Measurements from ENCODE around the gene PSMD3.

The PSMD3 gene

DNA sequence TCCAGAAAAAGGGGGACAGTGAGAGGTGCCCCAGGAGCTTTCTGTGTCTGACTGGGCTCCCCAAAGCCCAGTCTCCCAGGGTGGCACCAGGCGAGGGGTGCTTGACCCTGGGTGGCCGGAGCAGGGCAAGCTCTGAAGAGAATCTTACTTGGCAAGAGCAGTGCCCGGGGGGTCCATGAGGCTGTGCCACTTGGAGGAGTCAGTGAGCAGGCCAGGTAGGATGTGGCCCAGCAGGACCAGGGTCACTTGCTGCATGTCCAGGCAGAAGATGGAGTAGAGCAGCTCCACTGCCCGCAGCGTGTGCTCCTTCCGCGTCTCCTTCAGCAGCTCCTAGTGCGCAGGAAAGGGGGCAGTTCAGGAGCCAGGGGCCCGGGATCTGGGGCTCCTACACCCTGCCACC, 41.9 kb downstream of the PSMD3 start:
- peak; percentile 2 for DNase-seq (ENCODE audit: low spot score)

DNA sequence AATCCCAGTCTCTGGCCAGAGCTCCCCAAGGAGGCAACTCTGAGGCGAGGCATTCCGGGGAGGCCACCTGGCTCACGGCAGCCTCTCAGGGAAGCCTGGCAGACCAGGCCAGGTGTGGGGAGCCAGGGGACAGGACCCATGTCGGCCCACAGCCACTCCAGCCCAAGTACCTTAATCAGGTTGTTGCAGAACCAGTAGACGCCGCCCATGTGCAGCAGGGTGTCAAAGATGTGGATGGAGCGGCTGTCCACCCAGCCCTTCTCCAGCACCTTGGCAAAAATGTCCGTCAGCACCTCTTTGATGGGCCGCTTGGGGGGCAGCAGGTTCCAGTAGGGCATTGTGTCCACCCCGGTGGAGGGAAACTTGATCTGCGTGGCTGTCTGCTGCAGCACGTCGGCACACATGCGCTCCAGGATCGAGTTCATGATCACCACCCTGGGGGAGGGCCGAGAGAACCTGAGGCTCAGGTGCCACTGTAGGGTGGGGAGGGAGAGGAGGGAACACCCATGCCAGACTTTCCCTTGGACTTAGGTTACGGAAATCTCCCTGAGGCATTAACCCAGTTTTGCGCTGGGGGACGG, 42.4 kb downstream of the PSMD3 start:
- peak; percentile 6 for DNase-seq (ENCODE audit: low spot score)

- no peak for DNase-seq (ENCODE audit: low spot score)
Observed at GRCh38 chr17:40023590-40024292, 43.1 kb downstream of the PSMD3 start.

GRCh38 chr17:40024901-40025300, 44.3 kb downstream of the PSMD3 start:
- DNase-seq (ENCODE audit: low spot score): peak; percentile 9

DNA sequence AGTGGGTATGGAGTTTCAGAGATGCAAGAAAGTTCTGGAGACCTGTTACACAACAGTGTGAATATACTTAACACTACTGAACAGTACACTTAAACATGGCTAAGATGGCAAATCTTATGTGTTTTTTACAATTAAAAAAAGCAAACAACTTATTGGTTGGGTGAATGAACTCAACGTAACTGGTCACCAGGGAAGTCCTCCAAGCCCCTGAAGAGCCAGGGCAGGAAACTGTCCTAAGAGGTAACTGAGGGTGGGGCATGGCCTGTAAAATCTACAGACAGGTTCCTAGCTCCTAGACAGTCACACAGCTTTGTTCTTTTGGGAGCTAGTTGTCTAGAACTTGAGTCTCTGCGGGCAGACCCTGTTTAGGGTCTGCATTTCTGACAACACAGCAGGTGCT, 45.0 kb downstream of the PSMD3 start:
- no peak for DNase-seq (ENCODE audit: low spot score)

DNA sequence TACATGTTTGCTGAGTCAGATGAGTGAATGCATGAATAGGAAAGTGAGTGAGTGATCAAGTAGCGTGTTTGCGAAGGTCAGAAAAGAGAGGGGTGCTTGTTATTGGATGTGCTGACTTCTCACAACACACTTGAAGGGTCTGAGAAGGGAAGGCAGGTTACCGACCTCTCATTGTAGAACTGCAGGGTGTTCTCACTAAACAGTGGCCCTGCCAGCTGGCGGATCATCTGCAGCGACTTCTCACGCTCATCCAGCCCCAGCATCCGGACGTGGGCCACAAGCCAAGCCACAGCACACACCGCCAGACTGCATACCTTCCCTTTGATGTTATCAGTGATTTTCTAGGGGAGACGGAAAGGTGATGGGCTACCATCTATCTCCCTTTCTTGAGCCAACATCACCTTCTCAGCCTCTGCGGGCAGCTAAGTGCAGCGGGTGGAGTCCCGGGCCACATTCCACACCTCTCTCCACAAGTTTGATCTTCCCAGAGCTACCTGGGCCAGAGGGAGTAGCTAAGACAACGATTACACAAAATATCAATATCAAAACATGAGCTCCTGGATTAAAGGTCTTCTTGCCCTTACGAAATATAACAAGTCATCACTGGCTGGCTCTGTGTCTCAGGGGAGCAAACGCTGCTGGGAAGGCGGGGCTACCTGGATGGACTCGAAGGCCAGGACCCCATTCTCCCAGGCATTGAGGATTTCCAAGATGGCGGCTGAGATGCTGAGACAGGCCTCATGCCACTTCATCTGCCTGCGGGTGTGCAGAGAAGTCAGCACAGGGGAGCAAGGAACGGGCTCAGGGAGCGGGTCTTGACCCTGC, 45.6 kb downstream of the PSMD3 start:
- DNase-seq (ENCODE audit: low spot score): peak; percentile 3

DNA sequence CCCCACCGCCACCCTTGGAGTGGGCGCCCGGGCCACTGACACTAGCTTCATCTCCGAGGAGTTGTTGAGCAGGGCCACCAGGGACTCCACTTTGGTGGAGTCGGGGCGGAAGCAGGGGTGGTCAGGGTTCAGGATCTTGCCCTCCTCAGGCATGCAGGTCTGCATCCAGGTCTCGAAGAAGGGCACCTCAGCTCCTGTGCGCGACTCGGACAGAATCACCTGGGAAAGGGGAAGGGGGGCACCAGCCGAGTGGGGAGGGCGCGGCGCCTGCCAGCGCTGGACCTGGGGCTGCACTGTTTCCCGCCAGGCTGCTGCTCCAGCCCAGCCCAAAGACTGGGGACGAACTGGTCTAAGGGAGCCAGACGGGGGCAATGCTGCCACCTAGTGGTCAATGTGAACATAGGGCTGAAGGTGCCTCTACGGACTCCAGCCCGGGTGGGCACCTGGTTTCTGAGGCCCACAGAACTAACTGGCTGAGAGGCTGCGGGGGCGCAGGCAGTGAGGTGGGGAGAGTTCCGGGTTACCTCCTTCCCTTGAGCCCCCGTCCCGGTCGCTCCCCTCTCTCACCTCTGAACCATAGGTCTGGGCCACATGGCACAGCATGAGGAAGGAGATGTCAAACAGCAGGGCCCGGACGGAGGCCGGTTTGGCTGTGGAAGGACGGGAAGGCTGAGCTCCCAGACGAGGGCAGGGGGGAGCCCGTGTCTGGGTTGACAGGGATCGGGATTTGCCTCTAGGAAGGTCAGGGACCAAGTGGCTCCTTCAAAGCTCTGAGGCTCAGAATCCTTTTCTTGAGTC, 46.4 kb downstream of the PSMD3 start:
- peak; percentile 92 for DNase-seq (ENCODE audit: low spot score)

DNA sequence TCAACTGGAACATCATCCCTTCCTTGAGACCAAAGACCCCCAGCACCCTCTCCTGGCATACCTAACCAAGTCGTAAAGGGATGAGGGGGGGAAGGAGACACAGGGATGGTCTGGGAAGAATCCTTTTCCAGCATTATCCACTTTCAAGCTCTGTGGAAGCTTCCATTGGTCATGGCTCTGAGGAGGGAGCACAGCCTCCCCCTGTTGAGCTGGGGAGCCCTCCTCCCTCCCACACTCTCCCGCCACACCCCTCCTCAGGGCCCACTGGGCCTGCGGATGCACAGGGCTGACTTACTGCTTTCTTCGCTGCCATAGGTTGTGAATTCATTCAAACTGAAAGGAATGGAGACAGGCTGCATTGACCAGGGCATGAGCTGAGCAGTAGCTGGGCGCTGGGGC, 47.0 kb downstream of the PSMD3 start:
- peak; percentile 7 for DNase-seq (ENCODE audit: low spot score)

DNA sequence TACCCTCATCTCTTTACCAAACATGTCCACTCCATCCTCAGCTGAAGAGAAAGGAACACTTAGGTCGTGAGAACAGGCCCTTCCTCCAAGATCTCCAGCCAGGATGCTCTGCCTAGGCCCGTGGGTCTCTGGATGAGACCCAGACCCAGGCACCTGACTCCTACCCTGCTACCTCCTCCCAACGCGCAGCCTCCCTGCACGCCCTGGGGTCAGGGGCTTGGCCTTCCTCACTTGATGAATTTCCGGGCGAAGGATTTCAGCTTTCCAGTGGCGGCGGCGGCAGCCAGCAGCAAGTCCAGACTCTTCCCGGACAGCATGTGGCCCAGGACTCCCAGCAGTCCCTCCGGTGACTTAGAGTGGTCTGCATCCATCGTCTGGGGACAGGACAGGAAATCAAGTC, 48.0 kb downstream of the PSMD3 start:
- DNase-seq (ENCODE audit: low spot score): no peak

- no peak for DNase-seq (ENCODE audit: low spot score)
Observed at GRCh38 chr17:40031706-40032105, 51.1 kb downstream of the PSMD3 start.

- no peak for DNase-seq (ENCODE audit: low spot score)
Observed at GRCh38 chr17:40032322-40033320, 52.0 kb downstream of the PSMD3 start.

- DNase-seq (ENCODE audit: low spot score): no peak
Observed at GRCh38 chr17:40033339-40033738, 52.7 kb downstream of the PSMD3 start.

DNA sequence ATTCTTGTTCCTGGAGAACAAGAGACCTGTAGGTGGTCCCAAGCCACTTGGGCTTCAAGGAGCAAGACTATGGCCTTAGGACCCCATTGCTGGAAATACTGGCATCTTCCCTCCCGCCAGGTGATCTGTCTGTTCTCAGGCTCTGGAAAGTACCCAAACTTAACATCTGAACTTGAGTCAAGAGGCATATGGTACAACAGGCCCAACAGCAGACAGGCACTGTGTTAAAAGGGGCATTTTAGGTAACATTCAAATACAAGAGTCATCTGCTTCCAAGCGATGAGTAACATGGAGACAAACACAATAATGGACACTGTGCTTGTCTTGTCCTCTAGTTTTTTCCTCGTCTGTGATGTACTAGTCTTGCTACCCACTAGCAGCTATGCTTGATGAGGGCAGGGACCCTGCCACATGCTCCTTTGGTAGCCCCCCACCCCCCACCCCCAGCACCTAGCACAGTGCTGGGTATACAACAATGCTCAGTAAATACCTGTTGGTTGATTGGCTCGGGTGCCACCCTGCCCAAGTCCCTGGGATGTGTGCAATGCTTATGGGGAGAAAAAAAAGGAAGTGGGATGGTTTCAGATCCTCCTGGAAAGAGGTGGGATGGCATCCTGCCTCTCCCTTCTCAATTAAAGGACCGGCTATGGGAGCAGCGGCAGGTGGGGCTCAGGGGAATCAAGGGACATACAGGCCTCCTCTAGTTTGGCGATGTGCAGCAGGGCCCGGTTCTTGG, 54.0 kb downstream of the PSMD3 start:
- no peak for DNase-seq (ENCODE audit: low spot score)

GRCh38 chr17:40035162-40035559, 54.6 kb downstream of the PSMD3 start:
- DNase-seq (ENCODE audit: low spot score): peak; percentile 80

DNA sequence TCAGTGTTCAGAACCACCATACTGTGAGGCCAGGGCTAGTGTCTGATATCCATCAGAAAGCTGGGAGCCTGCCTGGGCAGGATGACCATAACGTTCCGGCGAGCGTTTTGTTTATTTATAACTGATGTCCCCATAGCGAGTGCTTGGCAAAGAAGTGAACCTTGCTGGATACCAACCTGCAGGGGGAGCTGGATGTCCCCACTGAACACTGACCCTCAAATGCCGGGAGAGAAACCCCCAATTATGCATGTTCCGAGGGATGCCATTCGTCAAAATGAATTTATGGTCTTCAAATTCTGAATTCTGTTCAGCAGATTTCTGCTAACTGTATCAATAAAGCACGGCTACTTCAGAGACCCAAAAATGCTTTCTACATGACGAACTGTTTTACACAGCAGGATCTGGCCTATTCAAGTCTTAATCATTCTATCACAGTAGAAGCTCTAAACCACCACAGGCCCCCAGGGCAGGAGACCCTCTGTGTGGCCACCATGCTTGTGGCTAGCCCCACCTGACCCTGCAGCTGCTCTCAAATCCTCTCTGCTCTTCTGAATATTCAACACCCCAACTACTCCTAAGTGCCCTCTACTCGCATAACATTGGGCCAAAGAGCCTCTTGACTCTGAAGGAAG, 58.4 kb downstream of the PSMD3 start:
- peak; percentile 90 for DNase-seq (ENCODE audit: low spot score)

DNA sequence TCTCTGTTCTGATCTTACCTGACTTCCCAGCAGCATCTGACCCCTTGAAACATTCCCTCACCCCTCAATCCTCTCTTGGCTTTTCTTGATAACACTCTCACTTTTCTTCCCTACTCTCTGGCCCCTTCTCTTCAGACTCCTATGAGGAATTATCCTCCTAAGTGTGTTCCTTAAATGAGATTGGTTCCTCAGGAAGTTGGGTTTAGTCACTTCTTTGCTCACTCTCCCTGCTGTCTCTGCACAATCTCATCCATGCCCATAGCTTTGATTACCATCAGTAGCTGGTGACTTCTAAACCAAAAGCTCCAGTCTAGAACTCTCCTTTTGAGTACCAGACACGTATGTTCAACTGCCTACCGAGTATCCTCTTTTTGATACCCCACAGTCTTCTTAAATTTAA, 60.6 kb downstream of the PSMD3 start:
- no peak for DNase-seq (ENCODE audit: low spot score)
